Cerebellar nuclear complex (tissue), 1 donor: ENCODE results near the gene VWA3B.
"Not testable (repeated sequence)": the region's sequence is repeated elsewhere in the genome, so short reads cannot be mapped to it uniquely, and the experiment has no call there.

Source experiments
- DNase-seq, 2 experiments: peaks; one replicate each; lab custom pipeline; 2025; lab: John Stamatoyannopoulos, UW

VWA3B gene

GRCh38 chr2:98253461-98254070 lies 166.6 kb downstream of the VWA3B start:
- no peak for DNase-seq

GRCh38 chr2:98254504-98255059 lies 167.6 kb downstream of the VWA3B start:
- DNase-seq, result no peak

GRCh38 chr2:98258906-98259305 lies 171.9 kb downstream of the VWA3B start:
- no peak for DNase-seq

GRCh38 chr2:98263362-98263761 lies 176.4 kb downstream of the VWA3B start:
- no peak for DNase-seq

GRCh38 chr2:98268225-98268624 lies 181.3 kb downstream of the VWA3B start:
- DNase-seq, result not testable (repeated sequence)

- no peak for DNase-seq
Measured at GRCh38 chr2:98269274-98269673, 182.3 kb downstream of the VWA3B start.

- DNase-seq, result no peak
Measured at GRCh38 chr2:98269830-98270229, 182.9 kb downstream of the VWA3B start.

GRCh38 chr2:98277162-98277859 lies 190.3 kb downstream of the VWA3B start:
- no peak for DNase-seq

- no peak for DNase-seq
Measured at GRCh38 chr2:98278074-98278473, 191.1 kb downstream of the VWA3B start.

GRCh38 chr2:98280376-98281102 lies 193.6 kb downstream of the VWA3B start:
- DNase-seq, result no peak

- DNase-seq, result no peak
Measured at GRCh38 chr2:98281607-98282006, 194.6 kb downstream of the VWA3B start.

- DNase-seq, result no peak
Measured at GRCh38 chr2:98282109-98282508, 195.1 kb downstream of the VWA3B start.

GRCh38 chr2:98293030-98293429 lies 206.1 kb downstream of the VWA3B start:
- DNase-seq, result no peak

- no peak for DNase-seq
Measured at GRCh38 chr2:98293931-98294687, 207.1 kb downstream of the VWA3B start.

- no peak for DNase-seq
Measured at GRCh38 chr2:98294711-98295110, 207.7 kb downstream of the VWA3B start.

GRCh38 chr2:98295275-98295674 lies 208.3 kb downstream of the VWA3B start:
- DNase-seq, result no peak

- DNase-seq, result no peak
Measured at GRCh38 chr2:98295721-98296414, 208.9 kb downstream of the VWA3B start.

- DNase-seq, result no peak
Measured at GRCh38 chr2:98296440-98296839, 209.5 kb downstream of the VWA3B start.

GRCh38 chr2:98297817-98298682 lies 211.1 kb downstream of the VWA3B start:
- DNase-seq, result no peak

GRCh38 chr2:98298683-98299164 lies 211.8 kb downstream of the VWA3B start:
- DNase-seq, result no peak
